Left lung (tissue), 10 donors: ENCODE results near the gene SETD5. TPM values are rescaled to one million over a fixed set of nuclear protein-coding genes. Genes with fewer than 3 reads are reported as not detected.
"Not testable (repeated sequence)": the region's sequence is repeated elsewhere in the genome, so short reads cannot be mapped to it uniquely, and the experiment has no call there.

Experiments used
- ATAC-seq: fragments of 200-7000 bp; cut with Tn5 transposase; one replicate; pipeline ENCODE4 v1.9.1; 2020; ENCODE audit warnings: moderate library complexity
- DNase-seq, 4 donors: peaks; one replicate each; pipeline ENCODE4 v3.0.0-alpha.2; 2013 to 2020
- H3K27ac ChIP-seq, 2 donors: fragments of 200-600 bp; sonication (generic) in 1 of 2; one replicate each; pipeline versions ENCODE4 v1.5.0 to v1.8.0; 2020 to 2021
- H3K27me3 ChIP-seq, 2 donors: fragments of 200-600 bp; sonication (generic) in 1 of 2; one replicate each; pipeline versions ENCODE4 v1.5.0 to v1.8.0; 2020 to 2021
- H3K36me3 ChIP-seq, 2 donors: fragments of 200-600 bp; sonication (generic) in 1 of 2; one replicate each; pipeline versions ENCODE4 v1.5.0 to v1.8.0; 2020 to 2021
- H3K4me1 ChIP-seq, 2 donors: fragments of 200-600 bp; one replicate each; pipeline ENCODE4 v1.8.0; 2021
- H3K4me3 ChIP-seq, 2 donors: fragments of 200-600 bp; sonication (generic) in 1 of 2; one replicate each; pipeline versions ENCODE4 v1.5.0 to v1.8.0; 2020 to 2021; ENCODE audit warnings: mild to moderate bottlenecking in 1 of 2
- H3K9me3 ChIP-seq, 2 donors: fragments of 200-600 bp; sonication (generic) in 1 of 2; one replicate each; pipeline versions ENCODE4 v1.5.0 to v1.8.0; 2020 to 2021
- CTCF ChIP-seq, 2 donors: fragments of 200-600 bp; sonication (generic) in 1 of 2; IDR thresholded peaks; one replicate each; pipeline versions ENCODE4 v1.5.0 to v1.8.0; 2021; ENCODE audit warnings: antibody characterized with exemption in 2 of 2
- intact Hi-C, 2 donors: fragments of 100-400 bp; cut with DNase I; formaldehyde crosslinking; loops; one replicate each; pipeline versions ENCODE4 v1.11.2 to v1.14.2; 2022
- polyA plus RNA-seq, 6 donors: library from polyadenylated mRNA; unstranded; fragments of 120-200 nt; gene quantifications; one replicate each; pipeline ENCODE4 v1.2.1, GENCODE V29; 2013; ENCODE audit not compliant: insufficient read length in 6 of 6
- total RNA-seq, 2 donors: library from RNA; stranded (reverse); fragmentation: NEBNext Ultra II Directional; extraction: Animal tissue kit (Norgen Biotek cat#: 25700); gene quantifications; one replicate each; pipeline ENCODE4 v1.2.1, GENCODE V29; 2021
- donor health status: DM: no; HTN: yes; CAD: no.
- donor health status: DM: no; HTN: no; CAD: no.

The SETD5 gene
- total and polyA plus RNA-seq, 8 donors = 82.2 to 195 (median 177) TPM

DNA sequence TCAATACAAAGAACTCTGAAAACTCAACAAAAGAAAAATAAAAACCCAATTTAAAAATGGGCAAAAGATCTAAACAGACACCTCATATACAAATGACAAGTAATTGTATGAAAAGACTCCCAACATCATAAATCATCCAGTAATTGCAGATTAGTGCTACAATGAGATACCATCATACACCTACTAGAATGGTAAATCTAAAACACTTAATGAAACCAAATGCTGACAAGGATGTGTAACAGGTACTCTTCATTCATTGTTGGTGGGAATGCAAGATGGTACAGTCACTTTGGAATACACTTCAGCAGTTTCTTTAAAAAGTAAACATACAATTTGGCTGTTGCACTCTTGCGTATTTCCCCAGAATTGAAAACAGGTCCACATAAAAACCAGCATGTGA, 87.8 kb downstream of the SETD5 start:
- no peak for DNase-seq
- Histone ChIP-seq H3K9me3 (peaks cover 0 to 10% of the 10 kb centered on the region in 2 donors), H3K4me3 (no peak overlapping the region), H3K27me3 (no peaks in the 10 kb centered on the region), H3K36me3 (peaks cover 0 to 53% of the 10 kb centered on the region in 2 donors), H3K4me1 (no peaks in the 10 kb centered on the region), H3K27ac (no peak overlapping the region)
- no peak for ATAC-seq
- intact Hi-C loops = no loop called here
- no peak for TF ChIP-seq CTCF (IDR thresholded peaks at IDR 0.05)

- Histone ChIP-seq H3K4me1 (no peaks in the 10 kb centered on the region), H3K27ac (no peak overlapping the region), H3K36me3 (peaks cover 0 to 11% of the 10 kb centered on the region in 2 donors), H3K9me3 (peaks cover 0 to 10% of the 10 kb centered on the region in 2 donors), H3K27me3 (no peaks in the 10 kb centered on the region), H3K4me3 (no peak overlapping the region)
- TF ChIP-seq CTCF (IDR thresholded peaks at IDR 0.05) = no peak
- DNase-seq (no peak), ATAC-seq (no peak)
- intact Hi-C loops = no loop called here
These were observed 94.1 kb downstream of the SETD5 start for GRCh38 chr3:9491506-9491905.

DNA sequence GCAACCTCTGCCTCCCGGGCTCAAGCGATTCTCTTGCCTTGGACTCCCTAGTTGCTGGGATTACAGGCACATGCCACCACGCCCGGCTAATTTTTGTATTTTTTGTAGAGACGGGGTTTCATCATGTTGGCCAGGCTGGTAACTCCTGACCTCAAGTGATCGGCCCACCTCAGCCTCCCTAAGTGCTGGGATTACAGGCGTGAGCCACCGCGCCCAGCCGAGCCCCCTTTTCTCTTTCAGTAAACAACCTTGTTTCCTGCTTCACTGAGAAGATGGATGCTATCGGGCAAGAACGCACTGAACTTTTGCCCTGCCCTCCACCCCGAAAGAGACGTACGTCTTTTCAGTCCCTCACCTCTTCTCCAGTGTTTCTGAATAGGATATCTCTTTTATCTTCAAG, 96.6 kb downstream of the SETD5 start:
- H3K4me3 ChIP-seq, ATAC-seq, H3K9me3 ChIP-seq, intact Hi-C loops, H3K27ac ChIP-seq, H3K4me1 ChIP-seq, H3K36me3 ChIP-seq, H3K27me3 ChIP-seq, DNase-seq: not testable (repeated sequence)

DNA sequence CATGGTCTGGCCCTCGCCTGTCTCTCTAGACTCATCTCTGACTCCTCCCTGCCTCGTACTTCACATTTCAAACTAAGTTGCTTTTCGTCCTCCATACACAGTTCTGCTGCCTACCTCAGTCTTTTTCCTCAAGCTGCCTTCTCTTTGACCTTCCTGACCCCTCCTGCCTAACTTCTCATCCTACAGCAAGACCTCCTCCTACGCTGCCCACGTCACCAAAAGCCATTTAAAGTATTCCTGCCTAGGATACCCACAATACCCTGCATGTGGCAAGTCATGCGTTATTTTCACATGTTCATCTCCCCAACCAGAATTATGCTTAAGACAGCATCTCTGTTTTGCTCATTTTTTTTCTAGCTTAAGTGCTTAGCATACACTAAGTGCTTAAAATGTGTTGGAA, 99.5 kb downstream of the SETD5 start:
- Histone ChIP-seq H3K36me3 (no peaks in the 10 kb centered on the region), H3K4me3 (no peak overlapping the region), H3K27ac (no peak overlapping the region), H3K4me1 (no peaks in the 10 kb centered on the region), H3K9me3 (no peaks in the 10 kb centered on the region), H3K27me3 (peaks cover 11 to 31% of the 10 kb centered on the region in 2 donors)
- no peak for TF ChIP-seq CTCF (IDR thresholded peaks at IDR 0.05)
- intact Hi-C loops = no loop called here
- no peak for DNase-seq
- ATAC-seq = no peak

GRCh38 chr3:9497821-9498565, 100.6 kb downstream of the SETD5 start:
- Histone ChIP-seq H3K36me3 (no peaks in the 10 kb centered on the region), H3K4me3 (no peak overlapping the region), H3K27me3 (peaks cover 11 to 38% of the 10 kb centered on the region in 2 donors), H3K9me3 (no peaks in the 10 kb centered on the region), H3K4me1 (no peaks in the 10 kb centered on the region), H3K27ac (no peak overlapping the region)
- DNase-seq = no peak
- intact Hi-C loops = no loop called here
- no peak for TF ChIP-seq CTCF (IDR thresholded peaks at IDR 0.05)
- peak; percentile 40 for ATAC-seq

DNA sequence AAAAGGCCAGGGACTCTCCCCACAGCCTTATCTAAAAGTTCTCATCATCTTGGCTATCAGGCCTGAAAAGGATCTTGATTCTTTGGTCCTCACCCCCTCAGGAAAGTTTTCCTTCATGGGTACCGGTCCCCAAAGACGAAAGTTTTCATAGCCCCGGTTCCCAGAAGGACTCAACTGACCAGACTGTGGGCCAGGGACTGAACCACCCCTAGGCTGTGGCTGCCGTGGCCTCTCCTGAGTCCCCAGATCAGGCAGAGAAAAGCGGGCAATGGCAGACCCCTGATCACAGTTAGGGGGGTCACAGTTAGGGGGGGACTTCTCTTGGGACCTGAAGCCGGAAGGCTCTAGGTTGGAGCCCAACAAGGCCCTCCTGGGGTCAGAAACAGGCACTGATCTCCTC, 101.4 kb downstream of the SETD5 start:
- H3K27me3 ChIP-seq = peaks cover 11 to 38% of the 10 kb centered on the region in 2 donors
- no peaks in the 10 kb centered on the region for H3K9me3 ChIP-seq
- no peak for TF ChIP-seq CTCF (IDR thresholded peaks at IDR 0.05)
- no peaks in the 10 kb centered on the region for H3K4me1 ChIP-seq
- no peak overlapping the region for H3K4me3 ChIP-seq
- intact Hi-C loops = no loop called here
- ATAC-seq (no peak), DNase-seq (no peak)
- H3K36me3 ChIP-seq = no peaks in the 10 kb centered on the region
- H3K27ac ChIP-seq = no peak overlapping the region
